Endometrial microvascular endothelial cells (primary cell): ENCODE measurements around the gene DPEP1. TPM values are rescaled to one million over a fixed set of nuclear protein-coding genes. Genes with fewer than 3 reads are reported as not detected.
"Not testable (repeated sequence)": the region's sequence is repeated elsewhere in the genome, so short reads cannot be mapped to it uniquely, and the experiment has no call there.

Source experiments
- in situ Hi-C: cut with HindIII; loops from 2 replicates; pipeline ENCODE4 v1.10.0; 2017; ENCODE audit warnings: low sequenced_read_pairs, low pct_unique_long_range_greater_than_20kb; ENCODE audit errors: inconsistent ontology term
- total RNA-seq: library from RNA; depleted of rRNA; stranded (reverse); fragments of >200 nt; gene quantifications from one replicate; pipeline ENCODE4 v1.2.3, GENCODE V29; 2015; ENCODE audit errors: inconsistent ontology term

Gene DPEP1
- total RNA-seq, 1 donor from 2014 or later: not detected

DNA sequence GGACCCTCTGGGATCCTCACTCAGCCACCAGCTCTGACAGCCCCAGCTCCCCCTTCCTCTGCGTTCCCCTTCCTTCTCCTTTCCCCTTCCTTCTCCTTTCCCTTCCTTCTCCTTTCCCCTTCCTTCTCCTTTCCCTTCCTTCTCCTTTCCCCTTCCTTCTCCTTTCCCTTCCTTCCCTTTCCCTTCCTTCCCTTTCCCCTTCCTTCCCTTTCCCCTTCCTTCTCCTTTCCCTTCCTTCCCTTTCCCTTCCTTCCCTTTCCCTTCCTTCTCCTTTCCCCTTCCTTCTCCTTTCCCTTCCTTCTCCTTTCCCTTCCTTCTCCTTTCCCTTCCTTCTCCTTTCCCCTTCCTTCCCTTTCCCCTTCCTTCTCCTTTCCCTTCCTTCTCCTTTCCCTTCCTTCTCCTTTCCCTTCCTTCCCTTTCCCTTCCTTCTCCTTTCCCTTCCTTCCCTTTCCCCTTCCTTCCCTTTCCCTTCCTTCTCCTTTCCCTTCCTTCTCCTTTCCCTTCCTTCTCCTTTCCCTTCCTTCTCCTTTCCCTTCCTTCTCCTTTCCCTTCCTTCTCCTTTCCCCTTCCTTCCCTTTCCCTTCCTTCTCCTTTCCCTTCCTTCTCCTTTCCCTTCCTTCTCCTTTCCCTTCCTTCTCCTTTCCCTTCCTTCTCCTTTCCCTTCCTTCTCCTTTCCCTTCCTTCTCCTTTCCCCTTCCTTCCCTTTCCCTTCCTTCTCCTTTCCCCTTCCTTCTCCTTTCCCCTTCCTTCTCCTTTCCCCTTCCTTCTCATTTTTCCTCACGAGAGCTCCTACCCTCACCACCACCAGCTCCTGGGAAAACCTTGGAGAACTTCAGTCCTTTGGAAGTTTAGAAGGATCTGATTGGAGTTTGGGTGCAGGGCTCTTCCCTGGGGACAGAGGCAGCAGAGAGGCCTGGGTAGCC lies 21.3 kb downstream of the DPEP1 start:
- in situ Hi-C loops: not testable (repeated sequence)

- in situ Hi-C loops: no loop called here
Observed at GRCh38 chr16:89636663-89637062, 23.2 kb downstream of the DPEP1 start.

DNA sequence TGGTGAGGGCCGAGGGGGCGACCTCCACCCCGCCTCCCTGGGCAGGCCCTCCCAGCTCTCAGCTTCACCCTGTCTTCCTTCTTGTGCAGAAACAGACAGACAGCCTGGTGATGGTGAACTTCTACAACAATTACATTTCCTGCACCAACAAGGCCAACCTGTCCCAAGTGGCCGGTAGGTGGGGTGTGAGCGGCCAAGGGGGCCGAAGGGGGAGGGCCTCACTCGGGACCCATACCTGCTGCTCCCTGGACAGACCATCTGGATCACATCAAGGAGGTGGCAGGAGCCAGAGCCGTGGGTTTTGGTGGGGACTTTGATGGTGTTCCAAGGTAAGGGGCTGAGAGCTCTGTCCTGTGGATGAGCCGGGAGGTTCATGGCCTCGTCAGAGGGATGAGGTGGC lies 23.9 kb downstream of the DPEP1 start:
- in situ Hi-C loops: no loop called here

- in situ Hi-C loops: no loop called here
Observed at GRCh38 chr16:89638455-89638854, 25.0 kb downstream of the DPEP1 start.

DNA sequence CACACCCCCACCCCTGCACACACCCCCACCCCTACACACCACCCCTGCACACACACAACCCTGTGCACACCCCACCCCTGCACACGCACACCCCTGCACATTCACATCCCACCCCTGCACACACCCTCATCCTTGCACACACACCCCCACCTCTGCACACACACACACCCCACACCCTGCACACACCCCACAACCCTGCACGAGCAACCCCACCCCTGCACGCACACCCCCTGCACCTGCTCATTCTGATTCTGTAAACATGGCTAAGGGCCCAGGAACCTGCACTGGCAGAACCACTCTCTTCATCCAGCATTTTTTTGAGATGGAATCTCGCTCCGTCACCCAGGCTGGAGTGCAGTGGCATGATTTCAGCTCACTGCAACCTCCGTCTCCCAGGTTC lies 25.9 kb downstream of the DPEP1 start:
- in situ Hi-C loops: no loop called here

- in situ Hi-C loops: no loop called here
Observed at GRCh38 chr16:89641458-89642119, 28.1 kb downstream of the DPEP1 start.

DNA sequence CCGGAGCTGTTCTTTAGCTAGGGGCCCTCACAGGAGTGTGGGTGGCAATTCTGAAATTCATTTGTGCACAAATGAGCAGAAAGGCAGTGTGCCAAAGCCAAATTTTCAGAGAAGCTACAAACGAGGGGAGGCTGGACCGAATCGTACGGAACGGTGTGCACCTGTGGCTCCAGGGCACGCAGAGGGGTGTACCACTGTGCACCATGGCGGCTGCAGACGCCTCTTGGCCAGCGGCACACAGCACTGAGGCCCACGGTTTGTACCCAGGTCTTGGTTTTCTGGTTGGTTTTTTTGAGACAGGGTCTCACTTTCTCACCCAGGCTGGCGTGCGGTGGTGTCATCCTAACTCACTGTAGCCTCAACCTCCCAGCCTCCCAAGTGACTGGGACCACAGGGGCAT lies 29.1 kb downstream of the DPEP1 start:
- in situ Hi-C loops: no loop called here

DNA sequence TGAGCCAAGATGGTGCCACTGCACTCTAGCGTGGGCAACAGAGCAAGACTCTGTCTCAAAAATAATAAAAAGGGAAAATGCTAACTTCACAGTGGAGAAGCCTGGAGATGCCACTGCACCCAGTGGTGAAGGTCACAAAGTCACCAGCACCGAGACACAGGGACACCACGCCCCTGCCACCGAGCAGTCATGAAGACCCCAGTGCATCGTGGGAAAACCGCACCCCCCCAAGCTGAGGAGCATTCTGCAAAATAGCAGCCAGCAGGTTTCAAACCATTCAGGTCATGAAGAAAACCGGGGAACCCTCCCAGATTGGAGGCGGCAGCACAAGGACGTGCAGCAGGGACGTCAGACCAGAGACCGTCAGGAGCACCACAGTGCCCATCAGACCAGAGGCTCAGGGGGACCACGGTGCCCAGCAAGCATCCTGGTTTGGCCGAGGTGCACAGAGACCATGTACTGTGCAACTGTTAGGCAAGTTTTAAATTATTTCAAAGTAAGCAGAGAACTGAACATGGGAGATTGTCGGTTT lies 30.4 kb downstream of the DPEP1 start:
- in situ Hi-C loops: no loop called here

- in situ Hi-C loops: no loop called here
Observed at GRCh38 chr16:89645122-89645521, 31.7 kb downstream of the DPEP1 start.

DNA sequence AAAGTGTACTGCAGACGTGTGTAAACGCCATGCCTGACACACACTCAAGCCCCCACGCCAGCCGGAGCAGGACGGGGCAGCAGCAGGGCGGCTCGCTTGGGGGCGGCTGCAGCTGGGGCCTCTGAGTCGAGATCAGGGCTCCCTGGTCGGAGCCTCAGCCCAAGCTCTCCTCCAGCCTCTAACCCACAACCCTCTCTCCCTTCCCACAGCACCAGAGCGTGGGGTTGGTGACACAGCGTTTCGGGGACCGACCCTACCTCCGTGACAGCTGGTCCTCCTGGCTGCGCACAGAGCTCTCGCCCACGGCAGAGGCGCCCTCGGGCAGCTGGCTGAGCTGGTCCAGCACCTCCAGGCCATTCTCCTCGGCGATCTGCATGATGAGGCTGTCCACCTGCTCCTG lies 32.8 kb downstream of the DPEP1 start:
- in situ Hi-C loops: no loop called here

DNA sequence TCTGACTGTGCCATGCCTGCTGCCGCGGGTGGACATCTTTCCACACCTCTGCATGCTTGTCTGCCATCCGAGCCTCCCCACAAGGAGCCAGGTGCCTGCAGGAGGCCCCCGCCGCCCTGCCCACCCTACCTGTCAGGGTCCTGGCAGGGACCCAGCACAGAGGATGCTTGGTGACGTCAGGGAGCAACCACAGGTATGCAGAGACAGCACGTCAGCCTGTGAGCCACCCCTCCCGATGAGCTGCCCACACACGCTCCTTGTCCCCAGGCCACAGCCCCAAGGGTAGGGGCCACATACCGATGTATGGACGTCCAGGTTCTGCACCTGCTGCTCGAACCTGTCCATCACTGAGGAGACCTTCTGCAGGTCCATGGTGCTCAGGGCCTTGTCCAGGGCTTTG lies 33.5 kb downstream of the DPEP1 start:
- in situ Hi-C loops: no loop called here

GRCh38 chr16:89651584-89651983 lies 38.1 kb downstream of the DPEP1 start:
- in situ Hi-C loops: no loop called here

GRCh38 chr16:89653656-89654295 lies 40.3 kb downstream of the DPEP1 start:
- in situ Hi-C loops: no loop called here

GRCh38 chr16:89655062-89655643 lies 41.7 kb downstream of the DPEP1 start:
- in situ Hi-C loops: no loop called here

DNA sequence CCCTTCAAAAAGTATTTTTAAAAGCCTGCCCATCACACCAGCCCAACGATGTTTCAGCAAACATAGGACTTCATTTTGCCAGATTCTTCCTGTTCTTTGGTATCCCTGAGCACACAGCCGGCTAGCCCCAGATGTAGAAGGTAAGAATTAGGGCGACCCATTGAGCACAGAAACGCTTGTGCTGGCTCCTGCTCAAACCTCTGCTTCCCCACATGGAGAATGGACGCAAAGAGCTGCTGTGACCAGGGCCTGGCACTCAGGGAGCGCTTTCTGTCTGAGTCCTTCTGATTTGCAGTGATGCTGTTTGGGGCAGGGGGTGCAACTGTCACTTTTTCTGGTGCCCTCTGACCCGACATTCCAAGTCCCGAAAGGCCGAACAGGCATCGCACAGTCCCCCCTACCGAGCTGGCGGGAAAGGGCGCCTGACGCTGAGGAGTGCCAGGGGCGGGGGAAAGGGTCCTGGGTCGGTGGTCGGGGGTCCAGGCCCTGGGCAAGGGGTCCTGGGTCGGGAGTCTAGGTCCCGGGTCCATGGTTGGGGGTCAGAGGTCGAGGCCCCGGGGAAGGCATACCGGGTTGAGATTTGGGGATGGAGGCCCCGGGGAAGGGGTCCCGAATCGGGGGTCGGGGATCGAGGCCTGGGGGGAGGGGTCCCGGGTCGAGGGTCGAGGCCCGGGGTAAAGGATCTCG lies 43.1 kb downstream of the DPEP1 start:
- in situ Hi-C loops: no loop called here

GRCh38 chr16:89657442-89658220 lies 44.2 kb downstream of the DPEP1 start, which contains the start of the genes CHMP1A and SPATA33:
Gene CHMP1A, minus strand, starts transcription at chr16:89657708. Its CDS starts 120 bp downstream, at chr16:89657588.
Gene SPATA33, plus strand, starts transcription at chr16:89657836. Its CDS starts 76 bp downstream, at chr16:89657912.
- in situ Hi-C loops: no loop called here

- in situ Hi-C loops: no loop called here
Observed at GRCh38 chr16:89658221-89658879, 44.9 kb downstream of the DPEP1 start.
